GM21825 (cell line): ENCODE data around the gene FOSL1.
"Not testable (repeated sequence)": the region's sequence is repeated elsewhere in the genome, so short reads cannot be mapped to it uniquely, and the experiment has no call there.

Experiments used
- ATAC-seq: cut with Tn5 transposase; IDR thresholded peaks from one replicate; pipeline ENCODE4 v1.9.1; 2021; ENCODE audit warnings: mild to moderate bottlenecking, moderate library complexity; ENCODE audit not compliant: unreplicated experiment

Gene FOSL1

DNA sequence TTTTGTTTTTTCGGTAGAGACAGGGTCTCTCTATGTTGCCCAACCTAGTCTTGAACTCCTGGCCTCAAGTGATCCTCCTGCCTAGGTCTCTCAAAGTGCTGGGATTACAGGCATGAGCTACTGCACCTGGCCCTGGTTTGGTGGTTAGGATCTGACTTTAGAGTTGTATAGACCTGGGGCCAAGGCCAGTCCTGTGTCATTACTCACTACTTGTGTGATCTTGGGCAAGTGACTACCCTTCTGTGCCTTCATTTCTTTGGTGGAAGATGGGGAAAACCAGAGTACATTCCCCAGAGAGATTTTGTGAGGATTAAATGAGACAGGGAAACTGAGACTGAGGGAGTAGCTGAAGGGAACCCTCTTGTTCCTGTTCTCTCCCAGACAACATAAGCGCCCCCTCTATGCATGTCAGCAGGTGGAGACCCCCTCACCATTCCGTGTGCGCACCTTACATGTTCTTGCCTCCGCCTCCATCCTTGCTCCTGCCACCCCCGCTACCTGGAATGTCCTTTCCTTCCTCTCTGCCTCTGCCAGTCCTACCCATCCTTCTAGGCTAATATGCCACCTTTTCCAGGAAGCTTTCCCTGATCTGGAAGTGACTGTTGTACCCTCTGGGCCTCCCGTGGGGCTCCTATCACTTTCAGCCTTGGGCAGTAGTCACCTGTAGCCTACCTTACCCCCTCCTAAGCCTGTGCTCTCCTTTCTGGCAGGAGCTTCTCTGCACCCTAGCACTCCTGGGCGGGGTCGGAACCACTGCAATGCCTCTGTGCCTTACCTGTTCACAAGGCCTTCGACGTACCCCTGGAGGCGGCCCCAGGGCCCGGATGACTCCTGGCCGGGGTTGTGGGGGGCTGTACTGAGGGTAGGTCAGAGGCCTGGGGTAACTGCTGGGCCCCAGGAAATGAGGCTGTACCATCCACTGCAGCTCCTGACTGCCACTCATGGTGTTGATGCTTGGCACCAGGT lies 3.9 kb downstream of the FOSL1 start:
- ATAC-seq, result no peak

DNA sequence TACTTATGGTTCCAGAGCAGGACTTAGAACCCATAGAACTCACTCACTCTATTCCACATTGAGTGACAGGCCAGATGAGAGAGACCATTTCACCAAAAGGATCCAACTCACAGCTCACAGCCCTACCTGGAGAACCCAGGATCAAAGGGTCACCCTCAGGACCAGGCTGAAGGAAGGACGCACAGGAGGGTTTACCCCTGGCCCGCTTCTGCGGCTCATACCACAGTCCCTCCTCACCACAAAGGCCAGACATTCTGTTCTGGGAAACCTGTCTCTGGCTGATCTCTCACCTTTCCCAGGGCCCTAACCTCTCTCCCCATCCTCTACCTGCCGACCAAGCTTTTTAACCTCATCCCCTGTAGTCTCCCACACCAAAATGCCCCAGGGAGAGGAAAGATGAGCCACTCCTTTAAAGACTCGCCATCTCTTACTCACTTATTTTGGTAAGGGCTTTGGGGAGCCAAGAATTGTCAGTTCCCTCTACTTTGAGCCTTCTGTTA lies 4.7 kb downstream of the FOSL1 start:
- ATAC-seq, result no peak

DNA sequence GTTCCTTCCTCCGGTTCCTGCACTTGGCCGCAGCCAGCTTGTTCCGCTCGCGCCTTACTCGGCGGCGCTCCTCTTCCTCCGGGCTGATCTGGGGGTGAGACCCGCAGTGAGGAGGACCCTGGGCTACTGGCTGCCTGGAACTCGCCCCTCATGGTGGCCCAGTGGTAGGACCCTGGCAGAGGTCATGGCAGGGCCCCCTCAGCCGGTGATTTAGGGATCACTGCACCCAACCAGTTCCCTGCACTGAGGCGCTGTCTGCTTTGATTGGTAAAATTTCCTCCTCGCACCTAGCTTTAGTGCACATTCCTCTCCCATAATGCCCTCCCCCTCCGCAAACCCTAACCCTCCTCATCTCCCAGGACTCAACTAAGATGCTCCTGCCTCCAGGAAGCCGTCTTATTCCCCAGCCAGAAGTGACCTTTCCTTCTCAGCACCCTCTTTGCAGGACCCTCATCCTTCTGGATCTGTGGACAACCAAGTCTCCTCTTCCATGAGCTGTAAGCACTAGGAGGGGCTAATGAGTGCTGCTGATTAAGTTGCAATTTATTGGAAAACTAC lies 6.1 kb downstream of the FOSL1 start:
- ATAC-seq, result no peak

DNA sequence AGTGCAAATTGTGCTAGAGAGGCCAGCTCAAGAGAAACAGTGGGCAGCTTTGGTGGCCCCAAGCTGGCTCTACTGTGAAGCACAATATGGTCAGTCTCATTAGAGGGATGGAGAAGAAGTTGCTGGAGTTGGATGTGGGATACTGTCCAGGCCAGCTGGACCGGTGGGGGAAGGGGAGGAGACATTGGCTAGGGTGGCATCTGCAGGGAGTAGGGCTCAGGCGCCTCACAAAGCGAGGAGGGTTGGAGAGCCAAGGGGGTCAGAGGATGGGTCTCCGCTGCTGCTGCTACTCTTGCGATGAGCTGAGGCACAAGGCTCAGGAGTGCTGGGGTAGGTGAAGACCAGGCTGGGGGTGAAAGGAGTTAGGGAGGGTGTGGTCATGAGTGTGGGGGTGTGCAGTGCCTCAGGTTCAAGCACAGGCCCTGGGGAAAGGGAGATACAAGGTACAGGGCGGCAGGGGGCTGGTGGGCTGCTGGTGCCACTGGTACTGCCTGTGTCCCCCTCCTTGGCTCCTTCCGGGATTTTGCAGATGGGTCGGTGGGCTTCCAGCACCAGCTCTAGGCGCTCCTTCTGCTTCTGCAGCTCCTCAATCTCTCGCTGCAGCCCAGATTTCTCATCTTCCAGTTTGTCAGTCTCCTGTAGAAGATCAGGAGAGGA lies 7.4 kb downstream of the FOSL1 start:
- ATAC-seq, result no peak

DNA sequence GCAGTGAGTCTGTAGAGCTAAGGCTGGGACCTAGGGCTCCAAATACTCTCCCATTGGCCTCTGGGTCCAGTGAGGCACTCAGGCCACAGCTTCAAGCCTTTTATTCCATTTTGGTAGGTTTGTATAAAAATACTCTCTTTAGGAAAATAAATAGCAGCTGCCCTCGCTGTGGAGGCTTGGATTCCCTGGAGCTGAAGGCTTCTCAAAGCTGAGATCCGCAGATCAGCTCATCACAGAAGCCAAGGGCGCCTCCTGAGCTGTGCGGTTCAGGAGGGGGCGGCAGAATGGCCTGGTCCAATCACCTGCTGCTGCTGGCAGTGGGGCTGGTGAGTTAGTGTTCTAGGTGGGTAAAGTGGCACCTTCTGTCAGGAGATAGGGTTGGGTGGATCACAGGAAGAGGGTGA lies 8.0 kb downstream of the FOSL1 start:
- ATAC-seq, result not testable (repeated sequence)

DNA sequence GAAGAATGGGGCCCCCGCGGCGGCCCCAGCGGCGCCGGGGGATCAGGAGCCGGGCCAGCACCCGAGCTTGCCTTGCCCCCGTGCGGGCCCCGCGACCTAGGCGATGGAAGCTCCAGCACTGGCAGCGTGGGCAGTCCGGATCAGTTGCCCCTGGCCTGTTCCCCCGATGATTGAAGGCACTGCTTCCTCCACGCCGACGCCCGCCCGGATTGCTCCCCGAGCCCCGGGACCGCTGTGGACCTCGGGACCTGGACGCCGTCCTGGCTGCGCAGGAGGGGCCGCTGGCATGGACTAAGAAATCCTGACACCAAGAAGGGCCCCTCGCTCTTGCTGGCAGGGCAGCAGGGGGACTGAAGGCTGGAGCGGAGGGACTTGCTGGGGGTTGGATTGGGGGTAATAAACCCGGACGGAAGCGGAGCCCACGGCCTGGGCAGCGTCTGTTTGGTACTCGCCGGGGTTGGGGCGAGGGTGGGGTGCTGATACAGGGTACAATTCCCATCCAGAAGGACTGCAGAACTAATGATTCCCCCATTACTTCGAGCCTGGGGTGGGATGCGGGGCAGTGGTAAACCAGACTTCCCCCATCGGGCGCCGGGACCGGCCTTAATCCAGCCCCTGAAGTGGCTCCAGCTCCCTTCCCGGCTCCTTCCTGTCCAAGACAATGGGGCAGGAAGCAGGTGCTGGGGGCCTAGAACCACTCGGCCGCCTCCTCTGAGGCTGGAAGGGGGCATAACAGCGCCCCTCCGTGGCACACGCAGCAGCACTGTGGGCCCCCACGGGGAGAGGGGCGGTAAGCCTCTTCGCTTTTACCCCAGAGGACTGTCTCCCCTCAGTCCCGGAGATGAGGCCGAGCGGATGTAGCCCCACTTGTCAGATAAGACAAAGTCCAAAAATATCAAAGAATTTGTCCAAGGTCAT lies 8.7 kb downstream of the FOSL1 start:
- no peak for ATAC-seq

DNA sequence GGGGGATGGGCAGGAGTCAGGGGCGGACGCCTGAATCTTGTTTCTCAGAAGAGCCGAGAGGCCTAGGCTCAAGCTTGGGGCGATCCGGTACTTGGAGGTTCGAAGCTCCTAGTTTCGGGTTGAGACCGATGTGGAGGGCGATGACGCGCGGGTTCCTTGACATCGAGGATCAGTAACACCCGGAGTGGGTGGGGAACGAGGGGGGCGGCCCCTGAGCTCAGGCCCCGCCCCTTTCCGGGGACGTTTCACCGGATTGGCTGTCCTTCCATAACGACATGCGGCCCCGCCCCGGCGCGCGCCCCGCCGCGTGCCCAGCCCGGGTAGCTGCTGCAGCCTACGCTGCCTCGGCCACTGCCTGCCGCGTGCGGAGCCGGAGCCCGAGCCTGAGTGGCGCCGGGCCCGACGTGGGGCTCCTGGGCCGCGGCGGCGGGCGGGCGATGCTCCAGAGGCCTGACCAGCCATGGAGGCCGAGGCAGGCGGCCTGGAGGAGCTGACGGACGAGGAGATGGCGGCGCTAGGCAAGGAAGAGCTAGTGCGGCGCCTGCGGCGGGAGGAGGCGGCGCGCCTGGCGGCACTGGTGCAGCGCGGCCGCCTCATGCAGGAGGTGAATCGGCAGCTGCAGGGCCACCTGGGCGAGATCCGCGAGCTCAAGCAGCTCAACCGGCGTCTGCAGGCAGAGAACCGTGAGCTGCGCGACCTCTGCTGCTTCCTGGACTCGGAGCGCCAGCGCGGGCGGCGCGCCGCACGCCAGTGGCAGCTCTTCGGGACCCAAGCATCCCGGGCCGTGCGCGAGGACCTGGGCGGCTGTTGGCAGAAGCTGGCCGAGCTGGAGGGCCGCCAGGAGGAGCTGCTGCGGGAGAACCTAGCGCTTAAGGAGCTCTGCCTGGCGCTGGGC lies 9.6 kb downstream of the FOSL1 start, which contains the start of gene CCDC85B:
Gene CCDC85B, plus strand, starts transcription at position 350 of the 895 bp plus-strand sequence. Its CDS starts 111 bp downstream, at position 461.
- peak; percentile 42 for ATAC-seq

DNA sequence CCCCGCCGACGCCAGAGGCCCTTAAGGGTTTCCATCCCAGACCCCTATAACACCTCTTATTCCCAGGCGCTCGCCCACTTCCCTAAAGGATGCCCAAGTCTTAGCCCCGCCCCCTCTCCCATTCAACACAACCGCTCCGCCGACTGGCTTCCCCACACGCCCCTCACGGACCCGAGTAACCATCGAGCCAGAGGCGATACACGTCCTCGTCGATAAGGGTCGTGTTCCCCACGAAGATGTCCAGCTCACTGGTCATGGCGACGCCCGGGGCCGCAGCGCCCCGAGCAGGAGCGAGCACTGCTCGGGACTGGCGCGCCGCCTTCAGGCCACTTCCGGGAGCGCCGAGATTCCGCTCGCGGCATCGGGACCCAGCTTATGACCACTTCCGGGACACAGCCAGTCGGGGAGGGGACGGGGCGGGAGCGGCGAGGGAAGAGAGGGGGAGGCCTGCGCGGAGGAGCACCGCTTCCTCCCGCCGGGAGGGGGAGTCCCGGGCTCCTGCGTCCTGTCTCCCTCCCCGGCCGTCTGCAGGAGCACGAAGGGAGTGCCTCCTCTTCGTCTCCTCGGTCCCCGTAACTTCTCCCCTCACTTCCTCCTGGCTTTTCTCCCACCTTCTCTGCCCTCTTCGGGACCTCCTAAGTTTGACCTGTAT lies 11.9 kb downstream of the FOSL1 start, which contains the start of gene FIBP:
Gene FIBP, minus strand, starts transcription at position 309 of the 652 bp plus-strand sequence. Its CDS starts 53 bp downstream, at position 256.
- peak; percentile 49 for ATAC-seq

DNA sequence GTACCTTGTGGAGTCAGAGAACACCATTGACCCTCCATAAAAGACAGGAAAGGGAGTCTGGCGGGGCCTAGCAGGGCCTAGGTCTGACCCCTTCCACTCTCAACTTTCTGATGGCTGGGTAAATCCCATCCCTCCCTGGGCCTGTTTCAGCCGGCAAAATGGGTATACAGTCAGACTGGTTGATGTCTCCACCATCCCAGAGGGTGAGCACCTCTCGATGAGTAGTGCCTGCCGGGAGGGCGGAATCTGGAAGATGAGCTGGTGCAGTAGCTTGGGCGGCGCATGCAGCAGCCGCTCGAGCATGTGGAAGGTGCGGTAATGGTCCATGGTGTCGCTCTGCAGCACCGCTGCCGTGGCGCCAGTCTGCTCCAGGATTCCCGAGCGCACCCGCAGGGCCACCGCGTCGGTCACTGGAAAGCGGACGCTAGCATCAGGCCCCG lies 12.4 kb downstream of the FOSL1 start:
- peak; percentile 1 for ATAC-seq

DNA sequence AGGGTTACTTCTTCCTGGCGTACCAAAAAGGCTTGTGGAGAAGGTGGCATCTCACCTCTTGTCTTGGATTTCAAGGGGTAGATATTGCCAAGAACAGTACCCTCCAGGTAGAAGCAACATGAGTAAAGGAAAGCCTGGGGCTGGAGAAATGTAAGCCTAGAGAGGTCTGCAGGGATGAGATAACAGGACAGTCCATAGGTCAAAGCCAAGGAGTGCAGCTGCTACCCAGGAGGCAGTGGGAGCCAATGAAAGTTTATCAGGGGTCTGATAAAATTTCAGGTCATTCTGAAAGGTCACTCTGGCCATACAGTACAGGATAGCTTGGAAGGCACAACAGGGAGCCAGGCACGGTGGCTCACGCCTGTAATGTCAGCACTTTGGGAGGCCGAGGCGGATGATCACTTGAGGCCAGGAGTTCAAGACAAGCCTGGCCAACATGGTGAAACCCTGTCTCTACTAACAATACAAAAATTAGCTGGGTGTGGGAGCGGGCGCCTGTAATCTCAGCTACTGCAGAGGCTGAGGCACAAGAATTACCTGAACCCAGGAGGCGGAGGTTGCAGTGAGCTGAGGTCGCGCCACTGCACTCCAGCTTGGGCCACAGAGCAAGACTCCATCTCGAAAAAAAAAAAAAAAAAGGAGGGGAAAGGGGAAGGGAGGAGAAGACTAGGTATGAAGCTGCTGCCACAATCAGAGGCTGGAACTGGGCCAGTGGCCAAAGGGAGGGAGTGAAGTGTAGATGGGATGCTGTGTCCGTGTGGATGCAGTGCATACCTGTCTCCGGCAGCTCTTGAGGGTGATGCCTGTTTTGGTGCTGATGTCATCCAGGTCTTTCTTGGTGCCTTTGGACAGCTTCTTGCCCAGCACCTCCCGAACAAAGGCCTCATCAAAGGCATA lies 13.1 kb downstream of the FOSL1 start:
- ATAC-seq, result no peak

DNA sequence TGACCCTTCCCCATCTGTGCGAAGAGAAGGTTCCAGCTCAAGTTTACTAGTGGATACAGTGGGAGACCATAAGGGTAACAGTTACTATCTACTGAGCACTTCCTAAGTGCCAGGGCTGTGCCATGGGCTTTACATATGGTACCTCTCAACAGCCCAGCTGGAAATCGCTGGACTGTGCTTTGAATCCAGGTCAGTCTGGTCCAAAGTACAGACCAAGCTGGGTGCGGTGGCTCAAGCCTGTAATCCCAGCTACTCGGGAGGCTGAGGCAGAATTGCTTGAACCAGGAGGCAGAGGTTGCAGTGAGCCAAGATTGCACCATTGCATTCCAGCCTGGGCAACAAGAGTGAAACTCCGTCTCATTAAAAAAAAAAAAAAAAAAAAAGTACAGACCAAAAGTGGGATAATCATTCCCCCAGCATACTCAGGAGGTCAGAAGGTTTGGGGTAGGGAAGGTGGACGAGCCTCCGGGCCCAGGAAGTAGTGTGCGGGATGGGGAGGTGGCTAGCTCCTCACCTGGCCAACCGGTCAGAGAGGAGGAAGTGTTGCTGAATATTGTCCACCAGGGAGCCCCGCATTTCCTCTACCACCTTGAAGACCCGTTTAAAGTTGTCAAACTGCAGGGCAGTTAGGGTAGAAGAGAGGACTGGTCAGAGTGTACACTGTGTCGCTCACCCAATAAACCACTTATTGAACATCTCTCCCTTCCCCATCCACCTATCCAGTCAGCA lies 14.2 kb downstream of the FOSL1 start:
- no peak for ATAC-seq

DNA sequence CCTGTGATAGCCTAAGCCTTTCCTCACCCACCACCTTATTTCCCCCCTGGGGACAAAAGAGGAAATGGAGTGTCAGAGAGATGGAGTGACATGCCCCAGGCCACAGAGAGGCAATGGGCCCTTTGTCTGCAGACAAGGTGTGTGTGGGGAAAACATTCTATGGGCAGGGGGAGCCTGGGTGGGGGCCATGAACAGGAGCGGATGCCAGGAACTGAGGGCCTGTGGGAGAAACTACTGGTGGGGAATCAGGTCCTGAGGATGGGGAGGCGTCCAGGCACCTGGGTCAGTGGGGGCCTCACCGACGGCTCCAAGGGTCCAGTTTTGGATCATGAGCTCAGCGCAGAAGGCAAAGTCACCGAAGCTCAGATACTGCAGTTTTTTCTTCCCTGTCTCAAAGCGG lies 15.0 kb downstream of the FOSL1 start:
- ATAC-seq, result no peak

DNA sequence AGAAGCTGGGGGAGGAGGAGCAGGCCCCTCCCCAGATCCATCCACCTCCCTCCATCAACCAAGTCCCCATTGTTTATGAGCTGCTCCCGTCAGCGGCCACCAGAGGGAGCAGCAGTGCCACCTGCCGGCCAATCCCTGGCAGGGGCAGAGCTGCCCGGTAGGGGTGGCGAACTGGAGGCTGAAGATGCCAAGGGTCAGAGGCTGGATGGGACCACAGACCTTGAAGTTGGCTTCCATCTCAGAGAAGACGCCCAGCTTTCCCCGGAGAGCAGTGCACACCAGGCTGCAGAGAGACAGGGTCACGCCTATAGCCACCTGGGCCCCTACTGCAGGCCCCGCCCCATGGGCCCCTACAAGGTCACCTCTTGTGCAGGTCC lies 15.5 kb downstream of the FOSL1 start:
- ATAC-seq, result no peak

DNA sequence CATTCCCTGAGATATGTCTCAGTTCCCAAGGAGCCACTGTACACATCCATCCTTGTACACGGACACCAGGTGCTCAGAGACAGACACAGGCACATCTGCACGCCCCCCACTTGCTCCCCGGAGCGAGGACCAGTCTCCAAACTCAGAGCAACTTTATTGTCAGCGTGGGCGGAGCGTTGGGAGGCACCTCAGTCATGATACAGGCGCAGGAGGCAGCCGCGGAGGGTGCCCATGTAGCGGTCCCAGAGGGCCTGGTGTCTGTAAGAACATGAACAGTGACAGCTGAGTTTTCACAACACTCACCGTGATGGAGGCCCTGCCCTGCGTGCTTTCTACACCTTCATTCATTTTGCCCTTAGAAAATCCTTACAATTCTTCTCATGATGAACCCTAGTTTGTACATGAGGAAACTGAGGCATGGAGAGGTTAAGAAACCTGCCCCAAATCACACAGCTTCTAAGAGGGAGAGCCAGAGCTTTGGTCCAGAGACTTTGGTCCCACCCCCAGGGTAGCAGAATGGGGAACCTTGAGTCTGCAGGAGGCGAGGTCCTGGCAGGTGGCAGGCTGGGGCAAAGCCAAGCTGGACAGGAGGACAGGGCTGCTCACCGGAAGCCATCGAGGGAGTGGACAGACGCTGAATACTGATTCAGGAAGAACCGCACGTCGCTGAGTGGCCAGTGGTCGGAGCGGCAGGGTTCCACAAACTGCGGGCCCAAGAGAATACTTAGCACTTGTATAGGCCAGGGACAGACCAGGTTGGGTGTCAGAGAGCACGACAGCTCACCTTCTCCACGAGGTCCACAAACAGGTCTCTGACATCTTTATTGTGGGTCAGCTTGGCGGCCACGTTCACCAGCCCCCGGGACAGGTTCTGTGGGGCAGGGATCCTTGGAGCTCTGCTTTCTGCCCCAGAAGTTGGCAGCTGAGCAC lies 16.1 kb downstream of the FOSL1 start:
- ATAC-seq, result no peak

DNA sequence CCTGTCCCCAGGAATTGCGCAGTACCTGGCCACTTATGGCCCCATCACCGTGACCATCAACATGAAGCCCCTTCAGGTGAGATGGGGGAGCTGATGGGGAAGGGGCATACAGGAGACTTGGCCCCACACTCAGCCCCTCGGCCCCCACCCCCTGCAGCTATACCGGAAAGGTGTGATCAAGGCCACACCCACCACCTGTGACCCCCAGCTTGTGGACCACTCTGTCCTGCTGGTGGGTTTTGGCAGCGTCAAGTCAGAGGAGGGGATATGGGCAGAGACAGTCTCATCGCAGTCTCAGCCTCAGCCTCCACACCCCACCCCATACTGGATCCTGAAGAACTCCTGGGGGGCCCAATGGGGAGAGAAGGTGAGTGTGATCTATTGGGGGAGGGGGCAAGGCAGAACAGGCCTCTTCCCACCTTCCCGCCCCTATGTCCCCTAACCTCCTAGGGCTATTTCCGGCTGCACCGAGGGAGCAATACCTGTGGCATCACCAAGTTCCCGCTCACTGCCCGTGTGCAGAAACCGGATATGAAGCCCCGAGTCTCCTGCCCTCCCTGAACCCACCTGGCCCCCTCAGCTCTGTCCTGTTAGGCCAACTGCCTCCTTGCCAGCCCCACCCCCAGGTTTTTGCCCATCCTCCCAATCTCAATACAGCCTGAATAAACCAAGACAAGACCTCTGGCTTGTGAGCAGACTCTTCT lies 17.0 kb downstream of the FOSL1 start:
- ATAC-seq, result no peak
